Subcutaneous adipose tissue (tissue), 4 donors: Measurements from ENCODE around the gene RGCC. TPM values are rescaled to one million over a fixed set of nuclear protein-coding genes. Genes with fewer than 3 reads are reported as not detected.

ENCODE experiments used
- CTCF ChIP-seq: fragments of 450-650 bp; IDR thresholded peaks from one replicate; pipeline ENCODE4 v1.5.1; 2016; ENCODE audit warnings: low read depth, mild to moderate bottlenecking, control low read depth, antibody characterized with exemption, moderate library complexity
- total RNA-seq, 4 donors: library from RNA; depleted of rRNA; stranded (reverse); fragments of >200 nt; gene quantifications; one replicate each; pipeline ENCODE4 v1.1.0, GENCODE V29; 2016

Gene RGCC
- total RNA-seq, 4 donors from 2014 or later = 105 to 259 (median 203) TPM

- TF ChIP-seq CTCF = no peak
These were observed 29.2 kb upstream of the RGCC start for GRCh38 chr13:41428155-41428554.

- TF ChIP-seq CTCF = no peak
These were observed 22.4 kb upstream of the RGCC start for GRCh38 chr13:41434831-41435520.

- TF ChIP-seq CTCF = no peak
These were observed 13.4 kb upstream of the RGCC start for GRCh38 chr13:41443969-41444368.

GRCh38 chr13:41452462-41452861 lies 4.9 kb upstream of the RGCC start:
- TF ChIP-seq CTCF = no peak

GRCh38 chr13:41453620-41454019 lies 3.7 kb upstream of the RGCC start:
- no peak for TF ChIP-seq CTCF

GRCh38 chr13:41454170-41454569 lies 3.2 kb upstream of the RGCC start:
- no peak for TF ChIP-seq CTCF

- TF ChIP-seq CTCF = no peak
These were observed 1.5 kb upstream of the RGCC start for GRCh38 chr13:41455725-41456419.
